Measurements from ENCODE around the gene GFRA4. TPM values are rescaled to one million over a fixed set of nuclear protein-coding genes. Genes with fewer than 3 reads are reported as not detected.

Gene GFRA4
- polyA plus RNA-seq, 1 of the 3 experiments (the other 2 are of a cell fraction) = not detected

GRCh38 chr20:3685341-3685740 lies 22.1 kb upstream of the GFRA4 start (continued):
- TF ChIP-seq TCF12 (IDR thresholded peaks at IDR 0.05) (no peak), ZBTB33 (IDR thresholded peaks at IDR 0.05; ENCODE audit: borderline replicate concordance, low read depth) (no peak), RFX5 (IDR thresholded peaks at IDR 0.05; ENCODE audit: low read length) (no peak), CTCF (IDR thresholded peaks at IDR 0.05) (no peak), EZH2phosphoT487 (IDR thresholded peaks at IDR 0.05; ENCODE audit: borderline replicate concordance, low read depth) (no peak), YY1 (IDR thresholded peaks at IDR 0.05; ENCODE audit: low read depth) (no peak)

GRCh38 chr20:3681931-3682781 lies 19.0 kb upstream of the GFRA4 start, which contains the start of gene ADAM33:
Gene ADAM33 (minus strand): TSS chr20:3682010. CDS start chr20:3682004, 6 bp downstream.
- Histone ChIP-seq H4K20me1 (ENCODE audit: insufficient read depth) (no peaks in the 10 kb centered on the region), H3K9me2 (no peaks in the 10 kb centered on the region), H3K9me3 (no peaks in the 10 kb centered on the region), H3K27ac (ENCODE audit: low read depth in 2 of 2, low read length in 1 of 2) (no peak within 1 kb of the TSS), H3K9ac (no peak within 1 kb of the TSS), H3K27me3 (ENCODE audit: insufficient read depth) (no peaks in the 10 kb centered on the region), H3K36me3 (replicated peaks in 1 of 2; ENCODE audit: control insufficient read depth in 1 of 2, insufficient read depth in 2 of 2, low read length in 1 of 2) (no peaks in the 10 kb centered on the region), H3K4me2 (0 out of 2 replicates have a peak within 1 kb of the TSS, but pooled peaks have one; percentile 52), H3F3A (replicated peaks; ENCODE audit: insufficient read depth) (peaks cover under 1% of the 10 kb centered on the region), H3K4me1 (ENCODE audit: control insufficient read depth in 1 of 2, insufficient read depth in 2 of 2, low read depth in 1 of 2, low read length in 1 of 2) (peaks cover 15 to 20% of the 10 kb centered on the region in 2 experiments; a peak in 2 of 4 replicates), H3K79me2 (ENCODE audit: insufficient read depth) (no peaks in the 10 kb centered on the region), H2AFZ (ENCODE audit: low read depth) (0 out of 2 replicates have a peak within 1 kb of the TSS, but pooled peaks have one; percentile 29), H3K4me3 (ENCODE audit: low read depth in 2 of 2, low read length in 1 of 2) (peak within 1 kb of the TSS in 1 of 2 experiments; percentile 33; a peak in 1 of 4 replicates)
- POLR2A ChIA-PET = no interaction called here
- WGBS (ENCODE audit: low lambda C conversion rate) = 49% methylated on average over 33 of the region's 65 CpGs
- peak; percentile 63 for DNase-seq
- CTCF ChIA-PET = interaction anchor here (0.7 to 18.7 kb wide), 3 partner anchors 16 to 68 kb away, joined by 3 to 301 read pairs (median 3); partner anchors contain the start of gene SIGLEC1
- no peak for TF ChIP-seq YY1 (IDR thresholded peaks at IDR 0.05; ENCODE audit: low read depth)
- no peak for TF ChIP-seq SIN3A (IDR thresholded peaks at IDR 0.05; ENCODE audit: borderline replicate concordance, low read depth, low read length)
- no peak for TF ChIP-seq ZBTB33 (IDR thresholded peaks at IDR 0.05; ENCODE audit: borderline replicate concordance, low read depth)
- TF ChIP-seq EZH2phosphoT487 (IDR thresholded peaks at IDR 0.05; ENCODE audit: borderline replicate concordance, low read depth) = no peak
- no peak for TF ChIP-seq RXRA (IDR thresholded peaks at IDR 0.05; ENCODE audit: borderline replicate concordance, low read depth)
- no peak for TF ChIP-seq MXI1 (IDR thresholded peaks at IDR 0.05; ENCODE audit: low read depth, low read length)
- no peak for TF ChIP-seq TEAD4 (IDR thresholded peaks at IDR 0.05; ENCODE audit: borderline replicate concordance, insufficient read depth)
- no peak for TF ChIP-seq JUND (IDR thresholded peaks at IDR 0.05)
- TF ChIP-seq USF1 (IDR thresholded peaks at IDR 0.05; ENCODE audit: borderline replicate concordance, low read depth) = no peak
- TF ChIP-seq IRF3 (IDR thresholded peaks at IDR 0.05; ENCODE audit: low read depth, low read length) = no peak
- TF ChIP-seq NFIC (IDR thresholded peaks at IDR 0.05; ENCODE audit: borderline replicate concordance) = no peak
- TF ChIP-seq NRF1 (IDR thresholded peaks at IDR 0.05; ENCODE audit: low read depth, low read length) = no peak
- no peak for TF ChIP-seq TAF1 (IDR thresholded peaks at IDR 0.05; ENCODE audit: borderline replicate concordance, low read depth, low read length)
